ENCODE data around the gene RASAL1.
"Not testable (repeated sequence)": the region's sequence is repeated elsewhere in the genome, so short reads cannot be mapped to it uniquely, and the experiment has no call there.

The RASAL1 gene

DNA sequence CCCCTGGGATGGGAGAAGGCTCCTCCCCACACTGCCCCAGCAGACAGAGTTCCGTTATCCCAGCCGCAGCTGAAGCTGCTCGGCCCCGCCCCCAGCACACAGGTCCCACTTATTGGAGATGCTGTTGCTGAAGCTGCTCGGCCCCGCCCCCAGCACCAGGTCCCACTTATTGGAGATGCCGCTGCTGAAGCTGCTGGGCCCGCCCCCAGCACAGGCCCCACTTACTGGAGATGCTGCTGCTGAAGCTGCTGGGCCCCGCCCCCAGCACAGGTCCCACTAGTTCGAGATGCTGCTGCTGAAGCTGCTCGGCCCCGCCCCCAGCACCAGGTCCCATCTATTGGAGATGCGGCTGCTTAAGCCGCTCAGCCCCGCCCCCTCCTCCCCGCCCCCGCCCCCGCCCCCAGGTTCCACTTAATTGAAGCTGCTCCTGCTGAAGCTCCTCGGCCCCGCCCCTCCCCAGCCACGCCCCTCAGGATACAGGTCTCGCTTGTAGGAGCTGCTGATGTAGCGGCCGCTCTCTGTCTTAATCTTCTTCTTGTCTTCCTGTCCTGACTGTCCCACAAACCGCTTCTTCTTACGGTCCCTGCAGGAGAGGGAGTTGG, 26.0 kb upstream of the RASAL1 start:
- no peak for DNase-seq (ENCODE audit: low spot score)

DNA sequence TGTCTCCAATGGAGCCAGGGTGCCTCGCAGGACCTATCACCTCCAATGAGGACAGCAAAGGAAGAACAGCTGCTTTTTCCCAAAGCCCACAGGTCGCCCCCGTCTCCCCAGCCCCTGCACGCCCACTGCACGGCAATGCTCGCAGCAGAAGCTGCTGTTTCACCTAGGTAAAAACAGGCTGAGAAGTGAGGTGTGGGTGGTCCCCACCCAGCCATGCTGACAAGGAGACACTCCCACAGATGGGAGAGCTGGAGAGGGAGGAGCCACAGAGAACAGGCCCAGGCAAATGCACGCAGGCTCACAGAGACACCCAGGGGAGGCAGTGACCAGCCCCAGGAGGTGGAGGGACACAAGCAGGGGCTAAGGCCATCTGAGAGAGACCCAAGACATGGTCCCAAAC, 24.4 kb upstream of the RASAL1 start:
- no peak for DNase-seq (ENCODE audit: low spot score)

DNA sequence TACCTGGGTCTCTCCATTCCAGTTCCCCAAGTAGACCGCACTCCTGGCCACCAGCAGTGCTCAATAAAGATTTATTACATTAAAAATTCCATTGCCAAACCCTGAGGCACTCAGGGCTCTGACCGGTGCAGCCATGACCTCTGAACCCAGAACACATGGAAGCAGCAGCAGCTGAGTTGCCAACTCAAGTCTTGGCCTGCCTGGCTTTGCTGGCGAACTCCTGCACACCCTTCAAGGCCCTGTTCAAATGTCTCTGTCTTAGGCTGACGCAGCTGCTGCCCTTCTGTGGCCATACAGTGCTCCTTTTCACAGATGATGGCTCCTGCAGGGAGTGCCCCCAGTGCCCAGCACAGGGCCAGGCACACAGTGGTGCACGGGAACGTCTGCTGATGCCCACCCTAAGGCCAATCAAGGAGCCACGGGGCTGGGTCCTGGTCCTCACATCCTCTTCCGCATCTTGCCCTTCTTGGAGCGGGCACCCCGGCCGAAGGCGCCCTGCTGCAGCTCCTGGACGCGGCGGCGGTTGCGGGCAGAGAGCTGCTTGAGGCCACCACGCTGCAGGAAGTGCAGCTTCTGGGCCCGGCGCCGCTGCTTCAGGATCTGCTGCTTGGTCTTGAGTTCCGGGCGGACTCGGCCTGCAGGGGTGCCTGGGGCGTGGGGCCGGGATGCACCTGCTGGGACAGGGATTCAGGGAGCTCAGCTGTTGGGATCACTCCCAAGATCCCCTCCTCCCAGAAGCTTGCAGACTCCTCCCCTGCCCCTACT, 23.1 kb upstream of the RASAL1 start:
- DNase-seq (ENCODE audit: low spot score) = no peak

DNA sequence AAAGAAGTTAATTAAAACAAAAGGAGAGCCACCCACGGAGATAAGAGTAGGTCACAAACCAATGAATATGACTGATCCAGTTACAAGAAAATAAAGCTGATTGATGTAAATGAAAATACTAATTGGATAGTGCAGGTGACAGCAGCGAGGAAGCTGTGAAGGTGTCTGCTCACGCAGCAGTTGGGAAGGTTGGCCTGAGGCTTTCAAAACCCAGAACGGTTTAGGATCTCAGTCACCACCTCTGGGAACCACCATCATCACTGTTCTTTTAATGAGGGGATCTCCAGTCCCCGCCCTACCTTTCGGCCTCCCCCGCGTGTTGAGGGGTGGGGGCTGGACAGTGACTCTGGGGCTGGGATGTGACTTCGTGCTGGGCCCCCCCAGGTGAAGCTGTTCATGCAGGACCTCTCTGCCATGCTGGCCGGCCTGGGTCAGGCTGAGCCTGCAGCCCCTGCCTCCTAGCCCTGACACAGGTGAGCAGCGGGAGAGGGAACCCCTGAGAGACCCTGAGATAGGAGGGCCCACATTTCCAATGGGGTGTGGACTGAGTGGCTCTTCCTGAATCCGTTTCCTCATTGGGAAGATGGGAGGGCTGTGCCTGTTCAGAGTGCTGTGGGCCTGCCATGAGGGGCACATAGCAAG, 21.8 kb upstream of the RASAL1 start:
- no peak for DNase-seq (ENCODE audit: low spot score)

DNA sequence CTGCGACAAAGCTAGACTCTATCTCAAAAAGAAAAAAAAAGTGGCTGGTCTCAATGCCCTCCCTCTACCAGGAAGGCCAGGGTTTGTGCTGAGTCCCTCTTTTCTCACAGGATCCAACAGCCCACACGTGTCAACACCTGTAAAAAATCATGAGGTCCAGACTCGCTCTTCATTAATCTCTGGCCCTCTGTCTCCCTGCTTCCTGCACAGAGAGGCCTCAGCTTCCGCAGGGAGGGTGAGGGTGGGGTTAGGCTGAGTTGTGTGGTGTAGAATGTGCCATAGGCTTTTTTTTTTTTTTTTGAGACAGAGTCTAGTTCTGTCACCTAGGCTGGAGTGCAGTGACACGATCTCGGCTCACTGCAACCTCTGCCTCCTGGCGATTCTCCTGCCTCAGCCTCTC, 20.1 kb upstream of the RASAL1 start:
- no peak for DNase-seq (ENCODE audit: low spot score)

DNA sequence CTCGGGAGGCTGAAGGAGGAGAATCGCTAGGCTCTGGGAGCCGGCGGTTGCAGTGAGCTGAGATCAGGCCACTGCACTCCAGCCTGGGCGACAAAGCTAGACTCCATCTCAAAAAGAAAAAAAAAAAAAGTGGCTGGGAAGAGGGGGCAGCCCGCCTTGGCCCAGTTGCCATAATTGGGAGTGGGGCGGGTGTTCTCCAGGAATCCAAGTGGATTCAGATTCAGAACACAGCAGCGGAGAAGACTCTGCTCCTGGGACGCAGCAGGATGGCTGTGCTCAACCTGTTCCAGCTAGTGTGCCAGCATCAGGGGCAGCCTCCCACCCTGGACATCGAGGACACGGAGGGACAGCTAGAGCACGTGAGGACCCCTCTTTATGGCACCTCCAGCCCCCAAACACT, 19.5 kb upstream of the RASAL1 start:
- no peak for DNase-seq (ENCODE audit: low spot score)

DNA sequence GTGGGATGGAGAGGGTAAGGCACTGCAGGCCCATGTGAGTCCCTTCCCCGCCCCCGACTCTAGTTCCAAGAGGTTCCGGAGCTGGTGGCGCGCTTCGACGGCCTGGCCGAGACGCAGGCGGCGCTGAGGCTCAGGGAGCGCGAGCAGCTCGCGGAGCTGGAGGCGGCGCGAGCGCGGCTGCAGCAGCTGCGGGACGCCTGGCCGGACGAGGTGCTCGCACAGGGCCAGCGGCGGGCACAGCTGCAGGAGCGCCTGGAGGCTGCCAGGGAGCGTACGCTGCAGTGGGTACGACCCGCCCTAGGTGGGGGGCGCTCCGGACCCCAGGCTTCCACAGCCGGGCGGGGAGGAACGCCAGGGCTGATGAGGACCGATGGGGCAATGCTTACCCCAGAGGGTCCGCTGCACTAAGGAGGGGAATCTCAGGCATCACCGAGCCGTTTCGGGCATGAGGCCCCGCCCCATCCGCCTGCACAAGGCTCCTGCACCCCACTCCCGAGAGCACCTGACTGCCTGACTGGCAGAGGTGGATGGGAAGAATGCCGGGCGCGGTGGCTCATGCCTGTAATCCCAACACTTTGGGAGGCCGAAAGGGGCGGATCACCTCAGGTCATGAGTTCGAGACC, 18.9 kb upstream of the RASAL1 start:
- peak; percentile 64 for DNase-seq (ENCODE audit: low spot score)

DNA sequence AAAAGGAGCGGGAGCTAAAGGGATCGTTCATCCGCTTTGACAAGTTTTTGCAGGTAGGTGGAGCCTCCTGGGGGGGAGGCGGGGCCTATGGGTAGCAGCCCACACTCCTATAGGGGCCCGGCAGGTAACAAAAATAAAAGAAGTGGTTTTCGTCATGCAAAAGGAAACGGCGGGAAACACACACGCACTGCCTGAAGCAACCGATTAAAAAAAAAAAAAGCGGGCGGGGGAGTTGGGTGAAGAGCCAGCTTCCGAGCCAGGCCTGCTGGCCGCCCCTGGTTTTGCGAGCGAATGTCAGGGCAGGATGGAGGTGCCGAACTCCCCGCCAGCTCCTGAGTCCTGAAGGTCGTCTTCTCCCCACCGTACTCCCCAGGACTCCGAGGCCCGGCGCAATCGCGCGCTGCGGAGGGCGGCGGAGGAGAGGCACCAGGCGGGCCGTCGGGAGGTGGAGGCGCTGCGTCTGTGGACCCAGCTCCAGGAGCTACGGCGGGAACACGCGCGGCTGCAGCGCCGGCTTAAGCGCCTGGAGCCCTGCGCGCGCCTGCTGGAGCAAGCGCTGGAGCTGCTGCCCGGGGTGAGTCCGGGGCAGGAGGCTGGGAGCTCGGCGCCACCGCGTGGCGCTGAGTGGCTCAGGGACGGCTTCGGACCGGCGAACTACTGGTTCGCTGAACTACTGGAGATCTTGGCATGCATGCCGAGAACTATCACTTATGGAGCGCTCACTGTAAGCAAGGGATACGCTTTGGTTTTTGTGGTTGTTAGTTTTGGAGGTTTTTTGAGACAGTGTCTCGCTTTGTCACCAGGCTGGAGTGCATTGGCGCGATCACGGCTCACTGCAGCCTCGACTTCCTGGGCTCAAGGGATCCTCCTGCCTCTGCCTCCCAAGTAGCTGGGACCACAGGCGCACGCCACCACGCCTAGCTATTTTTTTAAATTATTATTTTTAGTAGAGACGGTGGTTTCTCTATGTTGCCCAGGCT, 17.6 kb upstream of the RASAL1 start:
- DNase-seq (ENCODE audit: low spot score) = peak; percentile 94

DNA sequence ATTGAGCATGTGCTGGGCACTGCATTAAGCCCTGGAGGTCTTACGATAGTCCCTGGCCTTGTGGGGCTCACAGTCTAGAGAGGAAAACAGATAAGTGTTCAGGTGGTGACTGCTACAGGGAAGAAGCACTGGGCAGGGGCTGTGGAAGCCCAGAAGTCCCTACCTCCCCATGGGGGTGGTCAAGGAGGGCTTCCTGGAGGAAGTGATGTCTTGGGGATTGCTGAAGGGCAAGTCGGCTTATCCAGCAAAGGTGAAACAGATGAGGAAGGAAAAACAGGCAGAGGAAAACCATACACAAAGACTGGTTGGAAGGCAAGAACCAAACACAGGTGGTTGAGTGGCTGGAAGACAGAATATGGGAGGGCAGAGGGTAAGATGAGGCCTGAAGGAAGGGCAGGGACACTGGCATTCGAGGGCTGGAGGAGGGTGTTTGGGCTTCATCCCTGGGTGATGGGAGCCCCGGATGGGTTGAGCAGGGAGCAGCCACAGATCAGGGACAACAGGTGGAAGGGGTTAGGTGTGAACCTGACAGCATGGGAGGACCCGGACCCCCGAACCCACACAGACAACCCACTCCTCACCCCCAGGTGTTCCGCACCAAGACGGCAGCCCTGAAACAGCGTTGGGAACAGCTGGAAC, 16.8 kb upstream of the RASAL1 start:
- DNase-seq (ENCODE audit: low spot score) = no peak

DNA sequence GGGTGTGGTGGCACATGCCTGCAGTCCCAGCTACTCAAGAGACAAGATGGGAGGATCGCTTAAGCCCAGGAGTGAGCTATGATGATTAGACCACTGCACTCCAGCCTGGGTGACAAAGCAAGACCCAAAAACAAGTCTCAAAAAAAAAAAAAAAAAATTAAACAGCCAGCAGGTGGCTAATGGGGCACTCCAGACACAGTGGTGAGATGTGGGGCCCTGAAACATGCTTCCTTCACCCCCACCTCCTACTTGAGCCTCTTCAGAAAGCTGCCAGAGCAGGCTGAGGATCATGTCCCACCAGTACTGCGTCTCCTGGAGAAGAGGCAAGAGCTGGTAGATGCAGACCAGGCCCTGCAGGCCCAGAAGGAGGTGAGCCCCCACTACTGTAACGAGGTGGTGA, 16.1 kb upstream of the RASAL1 start:
- DNase-seq (ENCODE audit: low spot score) = no peak

DNA sequence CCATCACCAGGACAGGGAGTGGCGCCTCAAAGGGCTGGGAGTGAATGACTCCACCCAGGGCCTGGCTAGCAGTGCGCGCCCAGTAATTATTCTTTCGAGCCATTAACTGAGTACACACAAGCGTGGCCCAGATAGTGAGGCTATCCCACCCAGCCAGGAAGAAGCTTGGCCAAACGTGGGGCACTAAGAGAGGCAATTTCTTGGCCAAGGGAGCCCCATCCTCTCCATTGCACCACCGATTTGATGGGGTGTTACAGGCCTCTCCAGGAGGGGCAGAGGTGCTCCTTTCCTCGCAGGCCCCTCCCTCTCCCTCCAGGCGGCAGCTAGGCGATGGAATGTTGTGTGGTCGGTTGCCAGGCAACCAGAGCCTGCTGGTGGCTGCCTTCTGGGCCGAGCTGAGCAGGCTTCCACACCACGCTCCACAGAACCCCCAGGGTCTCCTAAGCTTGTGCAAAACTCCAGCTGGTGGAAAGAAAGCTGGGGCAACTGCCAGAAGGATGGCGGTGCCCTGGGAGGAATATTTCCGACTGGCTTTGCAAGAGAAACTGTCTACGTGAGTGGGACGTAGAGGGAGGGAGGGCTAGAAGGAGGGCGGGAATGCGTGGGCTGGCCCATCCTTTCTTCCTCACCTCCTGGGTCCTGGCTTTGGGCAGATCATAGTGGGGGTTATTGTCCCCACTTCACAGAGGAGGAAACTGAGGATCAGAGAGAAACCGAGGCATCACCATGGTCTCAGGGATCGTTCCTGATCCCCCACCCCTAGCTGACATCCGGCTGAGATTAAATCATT, 14.0 kb upstream of the RASAL1 start, which contains the start of gene CFAP73:
Gene CFAP73 (plus strand): TSS at position 364 of the 790 bp plus-strand sequence. CDS start 134 bp downstream, at position 498.
- DNase-seq (ENCODE audit: low spot score) = peak; percentile 94

DNA sequence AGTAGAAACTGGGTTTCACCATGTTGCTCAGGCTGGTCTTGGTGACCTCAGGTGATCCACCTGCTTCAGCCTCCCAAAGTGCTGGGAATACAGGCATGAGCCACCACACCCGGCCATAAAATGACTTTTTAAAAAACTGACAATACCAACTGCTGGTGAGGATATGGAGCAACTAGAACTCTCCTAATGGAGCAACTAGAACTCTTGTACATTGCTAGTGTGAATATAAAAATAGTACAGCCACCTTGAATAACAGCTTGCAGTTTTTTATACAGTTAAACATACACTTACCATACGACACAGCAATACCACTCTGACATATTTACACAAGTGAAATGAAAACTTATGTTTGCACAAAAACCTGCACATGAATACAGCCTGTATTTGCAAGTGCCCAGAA, 11.4 kb upstream of the RASAL1 start:
- DNase-seq (ENCODE audit: low spot score) = no peak

DNA sequence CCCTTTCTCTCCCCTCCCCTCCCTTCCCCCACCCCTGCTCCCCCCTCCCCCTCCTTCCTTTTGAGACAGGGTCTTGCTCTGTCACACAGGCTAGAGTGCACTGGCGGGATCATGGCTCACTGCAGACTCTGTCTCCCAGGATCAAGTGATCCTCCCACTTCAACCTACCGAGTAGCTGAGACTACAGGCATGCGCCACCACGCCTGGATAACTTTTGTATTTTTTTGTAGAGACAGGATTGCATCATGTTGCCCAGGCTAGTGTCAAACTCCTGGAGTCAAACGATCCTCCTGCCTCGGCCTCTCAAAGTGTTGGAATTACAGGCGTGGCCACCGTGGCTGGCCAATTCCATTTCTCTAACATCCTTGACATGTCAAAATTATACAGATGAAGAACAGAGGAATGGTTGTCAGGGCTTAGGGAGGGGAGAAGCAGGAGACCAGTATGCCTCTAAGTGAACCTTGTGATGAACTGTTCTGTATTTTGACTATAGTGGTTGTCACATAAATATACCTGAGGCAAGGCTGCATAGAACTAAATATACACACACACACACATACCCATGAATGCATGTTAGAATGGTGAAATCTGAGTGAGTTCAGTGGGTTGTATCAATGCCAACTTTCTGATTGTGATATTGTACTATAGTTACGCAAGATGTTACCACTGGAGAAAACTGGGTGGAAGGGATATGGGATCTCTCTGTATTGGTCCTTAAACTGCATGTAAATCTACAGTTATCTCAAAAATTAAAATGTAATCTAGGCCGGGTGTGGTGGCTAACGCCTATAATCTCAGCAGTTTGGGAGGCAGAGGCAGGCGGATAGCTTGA, 10.4 kb upstream of the RASAL1 start:
- no peak for DNase-seq (ENCODE audit: low spot score)

DNA sequence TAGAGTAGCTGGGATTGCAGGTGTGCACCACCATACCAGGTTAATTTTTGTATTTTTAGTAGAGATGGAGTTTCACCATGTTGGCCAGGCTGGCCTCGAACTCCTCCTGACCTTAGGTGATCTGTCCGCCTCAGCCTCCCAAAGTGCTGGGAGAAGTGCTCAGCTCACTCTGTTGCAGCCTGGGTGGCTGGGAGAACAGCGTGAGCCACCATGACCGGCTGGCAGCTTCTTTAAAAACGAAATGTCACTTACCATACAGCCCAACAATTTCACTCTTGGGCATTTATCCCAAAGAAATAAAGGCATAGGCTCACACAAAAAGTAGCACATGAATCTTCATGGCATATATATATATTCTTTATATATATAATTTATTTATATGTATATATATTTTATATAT, 9.2 kb upstream of the RASAL1 start:
- DNase-seq (ENCODE audit: low spot score) = no peak

DNA sequence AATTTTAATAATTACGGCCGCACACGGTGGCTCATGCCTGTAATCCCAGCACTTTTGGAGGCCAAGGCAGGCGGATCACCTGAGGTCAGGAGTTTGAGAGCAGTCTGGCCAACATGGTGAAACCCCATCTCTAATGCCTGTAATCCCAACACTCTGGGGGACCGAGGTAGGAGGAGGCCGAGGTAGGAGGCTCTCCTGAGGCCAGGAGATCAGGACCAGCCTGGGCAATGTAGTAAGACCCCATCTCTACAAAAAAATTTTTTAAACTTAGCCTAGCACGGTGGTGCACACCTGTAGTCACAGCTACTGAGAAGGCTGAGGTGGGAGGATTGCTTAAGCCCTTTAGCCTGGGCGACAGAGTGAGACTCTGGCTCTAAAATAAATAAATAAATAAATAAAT, 8.4 kb upstream of the RASAL1 start:
- no peak for DNase-seq (ENCODE audit: low spot score)

DNA sequence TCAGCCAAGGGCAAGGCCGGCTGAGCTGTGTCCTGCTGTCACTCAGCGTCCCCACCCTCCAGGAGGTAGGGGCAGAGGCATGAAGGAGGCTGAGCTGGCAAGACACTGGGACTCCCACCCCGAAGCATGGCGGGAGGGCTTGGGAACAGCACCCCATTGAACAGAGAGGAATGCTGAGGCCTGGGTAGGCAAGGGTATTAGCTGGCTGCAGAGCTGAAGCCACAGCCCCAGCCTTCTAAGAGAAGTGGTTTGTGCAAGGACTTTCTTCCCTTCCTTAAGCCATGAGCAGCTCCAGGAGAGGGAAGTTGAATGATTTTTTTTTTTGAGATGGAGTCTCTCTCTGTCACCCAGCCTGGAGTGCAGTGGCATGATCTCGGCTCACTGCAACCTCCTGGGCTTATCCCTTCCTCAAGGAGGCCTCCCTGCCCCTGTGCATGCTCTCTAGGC, 7.3 kb upstream of the RASAL1 start:
- DNase-seq (ENCODE audit: low spot score) = no peak

DNA sequence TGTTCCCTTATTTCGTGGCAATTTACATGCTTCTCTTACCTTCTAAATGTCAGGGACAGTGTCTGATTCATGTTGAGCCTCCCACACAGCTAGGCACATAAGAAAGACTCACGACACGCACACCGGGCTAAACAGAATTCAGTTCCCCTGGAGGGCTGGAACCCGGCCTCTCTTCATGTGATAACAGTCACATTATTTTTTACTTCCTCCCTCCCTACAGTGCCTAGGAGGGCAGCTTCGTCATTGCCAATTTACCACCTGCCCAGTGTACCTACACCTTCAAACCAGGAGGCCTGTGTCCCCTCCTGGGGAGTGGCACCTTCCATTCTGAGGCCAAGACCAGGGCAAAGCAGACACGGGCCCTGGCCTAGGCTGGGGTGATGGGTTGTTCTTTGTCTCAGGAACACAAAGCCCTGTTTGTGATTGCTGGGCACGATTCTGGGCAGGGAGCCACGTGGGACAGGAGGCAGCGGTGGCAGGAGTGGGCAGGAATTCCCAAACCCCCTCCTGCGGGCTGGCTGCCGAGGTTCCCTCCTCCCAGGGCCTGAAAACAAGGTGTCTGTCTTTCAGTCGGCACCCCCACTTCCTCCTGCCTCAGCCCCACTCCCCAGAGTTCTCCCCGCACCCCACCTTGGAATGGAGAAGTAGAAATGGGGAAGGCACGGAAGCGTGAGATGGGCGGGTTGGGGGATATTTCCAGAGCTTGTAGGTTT, 6.8 kb upstream of the RASAL1 start:
- no peak for DNase-seq (ENCODE audit: low spot score)

DNA sequence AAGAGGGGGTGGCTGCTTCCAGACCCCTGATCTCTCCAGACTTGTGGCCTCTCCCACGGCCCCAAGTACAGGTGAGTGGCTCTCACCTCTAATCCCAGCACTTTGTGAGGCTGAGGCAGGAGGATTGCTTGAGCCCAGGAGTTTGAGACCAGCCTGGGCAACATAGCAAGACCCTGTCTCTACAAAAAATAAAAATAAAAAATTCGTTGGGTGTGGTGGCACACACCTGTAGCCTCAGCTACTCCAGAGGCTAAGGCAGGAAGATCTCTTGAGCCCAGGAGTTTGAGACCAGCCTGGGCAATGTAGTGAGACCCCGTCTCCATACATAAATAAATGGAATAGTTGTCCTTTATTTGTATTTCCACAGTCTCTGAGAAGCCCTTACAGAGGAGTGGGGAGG, 6.2 kb upstream of the RASAL1 start:
- not testable (repeated sequence) for DNase-seq (ENCODE audit: low spot score)

DNA sequence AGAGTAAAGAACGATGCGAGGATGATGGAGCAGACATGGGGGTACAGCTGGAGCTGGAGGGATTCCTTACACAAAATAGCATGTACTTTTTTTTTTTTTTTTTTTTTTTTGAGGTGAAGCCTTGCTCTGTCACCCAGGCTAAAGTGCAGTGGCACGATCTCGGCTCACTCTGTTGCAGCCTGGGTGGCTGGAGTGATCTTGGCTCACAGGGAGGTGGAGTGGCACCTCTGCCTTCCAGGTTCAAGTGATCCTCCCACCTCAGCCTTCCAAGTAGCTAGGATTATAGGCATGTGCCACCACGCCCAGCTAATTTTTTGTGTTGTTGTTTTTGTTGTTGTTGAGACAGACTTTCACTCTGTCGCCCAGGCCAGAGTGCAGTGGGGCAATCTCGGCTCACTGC, 5.1 kb upstream of the RASAL1 start:
- no peak for DNase-seq (ENCODE audit: low spot score)
